Astrocyte of the spinal cord (primary cell): ENCODE measurements around the gene ZBTB20.

Experiments used
- DNase-seq: peaks from one replicate; pipeline ENCODE4 v3.0.0; 2011; ENCODE audit warnings: low read depth, low spot score
- H3K4me3 ChIP-seq: 2 replicates; pipeline ENCODE4 v1.5.1; 2011; ENCODE audit warnings: low read depth, mild to moderate bottlenecking, low read length, moderate library complexity
- CTCF ChIP-seq: IDR thresholded peaks from 2 replicates; pipeline ENCODE4 v1.5.1; 2012; ENCODE audit warnings: low read depth, mild to moderate bottlenecking, low read length, inconsistent platforms
- in situ Hi-C: cut with HindIII; loops from 2 replicates; pipeline ENCODE4 v1.10.0; 2017; ENCODE audit warnings: low sequenced_read_pairs

ZBTB20 gene

GRCh38 chr3:114847564-114847963 lies 299.5 kb downstream of the ZBTB20 start:
- TF ChIP-seq CTCF: no peak
- H3K4me3 ChIP-seq: no peak overlapping the region
- in situ Hi-C loops: no loop called here
- DNase-seq: no peak

DNA sequence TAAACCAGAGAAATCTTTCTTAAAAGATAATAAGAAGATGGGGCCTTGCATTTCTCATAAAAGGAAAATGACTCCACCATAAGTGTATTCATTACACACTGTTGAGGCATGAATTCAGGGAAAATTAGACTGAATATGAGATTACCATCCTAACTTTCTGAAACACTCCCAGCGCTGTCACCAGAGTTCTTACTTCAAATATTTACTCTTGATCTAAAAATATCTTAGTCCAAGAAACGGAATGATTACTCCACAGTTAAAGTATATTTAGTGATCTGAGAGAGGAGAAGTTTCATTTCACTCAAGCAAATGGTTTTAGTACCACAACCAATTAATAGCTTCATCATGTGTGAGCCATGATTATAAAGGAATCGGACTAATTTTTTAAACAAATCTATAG lies 300.3 kb downstream of the ZBTB20 start:
- TF ChIP-seq CTCF: no peak
- H3K4me3 ChIP-seq: no peak overlapping the region
- DNase-seq: no peak
- in situ Hi-C loops: no loop called here

DNA sequence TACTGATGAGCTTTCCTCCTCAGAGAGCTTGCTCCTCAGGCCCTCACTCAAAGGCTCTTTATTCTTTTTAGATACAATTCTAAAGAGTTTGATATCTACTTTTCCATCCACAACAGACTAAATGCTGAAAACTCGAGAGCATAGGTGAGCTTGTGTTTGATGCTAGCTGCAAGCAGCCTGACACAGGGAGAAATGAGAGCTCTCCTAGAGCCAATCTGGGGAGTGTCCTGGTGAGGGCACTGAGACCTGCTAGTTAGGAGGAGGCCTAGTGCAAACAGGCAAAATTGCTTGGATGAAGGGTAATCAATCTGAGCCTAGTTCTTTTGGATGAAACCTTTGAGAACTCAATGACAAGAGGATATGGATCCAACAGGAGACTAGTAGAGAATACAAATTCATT lies 300.8 kb downstream of the ZBTB20 start:
- no peak for TF ChIP-seq CTCF
- no peak overlapping the region for H3K4me3 ChIP-seq
- in situ Hi-C loops: no loop called here
- no peak for DNase-seq

GRCh38 chr3:114841515-114841914 lies 305.6 kb downstream of the ZBTB20 start:
- in situ Hi-C loops: no loop called here
- DNase-seq: peak; percentile 17
- no peak overlapping the region for H3K4me3 ChIP-seq
- no peak for TF ChIP-seq CTCF

DNA sequence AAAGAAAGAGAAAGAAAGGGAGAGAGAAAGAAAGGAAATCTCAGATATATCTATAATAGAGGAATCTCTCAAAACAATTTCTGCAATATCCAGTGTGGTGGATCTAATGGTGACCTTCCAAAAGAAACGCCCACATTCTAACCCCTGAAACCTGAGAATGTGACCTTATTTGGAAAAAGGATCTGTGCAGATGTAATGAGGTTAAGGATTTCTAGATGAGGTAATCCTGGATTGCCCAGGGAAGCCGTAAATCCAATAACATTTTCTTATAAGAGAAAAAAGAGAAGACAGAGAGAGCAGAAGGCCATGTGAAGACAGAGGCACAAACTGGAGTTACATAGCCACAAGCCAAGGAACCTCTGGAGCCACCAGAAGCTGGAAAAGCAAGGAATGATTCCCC lies 307.6 kb downstream of the ZBTB20 start:
- in situ Hi-C loops: no loop called here
- no peak for TF ChIP-seq CTCF
- peak; percentile 14 for DNase-seq
- H3K4me3 ChIP-seq: no peak overlapping the region

- in situ Hi-C loops: no loop called here
- no peak for TF ChIP-seq CTCF
- H3K4me3 ChIP-seq: no peak overlapping the region
- no peak for DNase-seq
Observed at GRCh38 chr3:114838025-114838424, 309.1 kb downstream of the ZBTB20 start.
